ENCODE measurements around the gene FMN2.

DNA sequence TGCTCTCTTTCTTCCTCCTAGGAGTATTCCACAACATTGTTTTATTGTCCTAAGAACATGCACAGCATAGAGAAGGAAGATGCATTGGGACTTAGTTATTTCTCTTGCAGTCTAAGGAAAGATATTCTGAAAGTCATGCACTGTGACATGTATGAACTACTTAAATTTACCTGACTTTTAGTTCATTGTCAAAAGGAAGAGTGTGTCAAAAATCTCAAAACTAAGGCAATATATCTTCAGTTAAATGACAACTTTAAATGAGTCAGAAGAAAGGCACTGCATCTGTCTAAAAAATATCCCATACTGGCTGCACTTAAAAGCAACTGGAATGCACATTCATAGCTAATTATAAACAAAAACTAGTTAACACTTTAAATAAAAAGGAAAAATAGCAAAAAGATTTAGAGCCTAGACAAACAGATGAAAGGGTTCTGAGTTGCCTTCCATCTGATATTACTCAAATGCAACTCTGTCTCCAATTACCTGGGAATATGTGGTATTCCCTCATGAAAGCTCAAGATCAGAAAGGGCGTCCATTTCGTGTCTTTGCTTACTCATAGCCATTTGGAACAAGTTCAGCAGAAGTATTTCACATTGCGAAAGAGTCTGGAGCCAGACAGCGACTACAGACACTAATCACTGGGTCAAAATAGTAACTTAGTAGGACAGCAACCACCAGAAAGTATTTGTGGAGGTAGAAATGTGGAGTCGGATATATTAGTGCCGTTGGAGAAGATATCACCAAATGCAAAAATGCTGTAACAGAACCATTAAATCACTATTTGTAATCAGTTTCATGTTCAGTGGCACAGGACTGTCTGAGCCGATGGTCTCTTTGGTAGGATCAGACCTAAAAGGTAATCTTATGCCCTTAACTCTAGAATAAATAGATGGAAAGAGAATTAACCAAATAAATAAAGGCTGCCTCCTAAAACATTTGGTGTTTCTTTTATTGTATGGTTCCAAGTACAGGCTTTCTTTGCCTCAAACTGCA, 294.6 kb downstream of the FMN2 start:
- TF ChIP-seq, protein P1, sequence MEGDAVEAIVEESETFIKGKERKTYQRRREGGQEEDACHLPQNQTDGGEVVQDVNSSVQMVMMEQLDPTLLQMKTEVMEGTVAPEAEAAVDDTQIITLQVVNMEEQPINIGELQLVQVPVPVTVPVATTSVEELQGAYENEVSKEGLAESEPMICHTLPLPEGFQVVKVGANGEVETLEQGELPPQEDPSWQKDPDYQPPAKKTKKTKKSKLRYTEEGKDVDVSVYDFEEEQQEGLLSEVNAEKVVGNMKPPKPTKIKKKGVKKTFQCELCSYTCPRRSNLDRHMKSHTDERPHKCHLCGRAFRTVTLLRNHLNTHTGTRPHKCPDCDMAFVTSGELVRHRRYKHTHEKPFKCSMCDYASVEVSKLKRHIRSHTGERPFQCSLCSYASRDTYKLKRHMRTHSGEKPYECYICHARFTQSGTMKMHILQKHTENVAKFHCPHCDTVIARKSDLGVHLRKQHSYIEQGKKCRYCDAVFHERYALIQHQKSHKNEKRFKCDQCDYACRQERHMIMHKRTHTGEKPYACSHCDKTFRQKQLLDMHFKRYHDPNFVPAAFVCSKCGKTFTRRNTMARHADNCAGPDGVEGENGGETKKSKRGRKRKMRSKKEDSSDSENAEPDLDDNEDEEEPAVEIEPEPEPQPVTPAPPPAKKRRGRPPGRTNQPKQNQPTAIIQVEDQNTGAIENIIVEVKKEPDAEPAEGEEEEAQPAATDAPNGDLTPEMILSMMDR (IDR thresholded peaks at IDR 0.05): no peak
- TF ChIP-seq EP300 (IDR thresholded peaks at IDR 0.05) (peak; percentile 61 to 84; a peak in 1 of 5 replicates), ZFP36 (IDR thresholded peaks at IDR 0.05; ENCODE audit: borderline replicate concordance, partially characterized antibody) (no peak), RAD21 (conservative IDR thresholded peaks at IDR 0.05 in 1 of 2, IDR thresholded peaks at IDR 0.05 in 1 of 2) (peak; percentile 7 to 48; a peak in 3 of 5 replicates), NR3C1 (IDR thresholded peaks at IDR 0.05) (no peak)
- TF ChIP-seq, protein P2, sequence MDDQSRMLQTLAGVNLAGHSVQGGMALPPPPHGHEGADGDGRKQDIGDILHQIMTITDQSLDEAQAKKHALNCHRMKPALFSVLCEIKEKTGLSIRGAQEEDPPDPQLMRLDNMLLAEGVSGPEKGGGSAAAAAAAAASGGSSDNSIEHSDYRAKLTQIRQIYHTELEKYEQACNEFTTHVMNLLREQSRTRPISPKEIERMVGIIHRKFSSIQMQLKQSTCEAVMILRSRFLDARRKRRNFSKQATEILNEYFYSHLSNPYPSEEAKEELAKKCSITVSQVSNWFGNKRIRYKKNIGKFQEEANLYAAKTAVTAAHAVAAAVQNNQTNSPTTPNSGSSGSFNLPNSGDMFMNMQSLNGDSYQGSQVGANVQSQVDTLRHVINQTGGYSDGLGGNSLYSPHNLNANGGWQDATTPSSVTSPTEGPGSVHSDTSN (IDR thresholded peaks at IDR 0.05): peak; percentile 59; the same call in 1 of the 2 replicates
- TF ChIP-seq, protein P3, sequence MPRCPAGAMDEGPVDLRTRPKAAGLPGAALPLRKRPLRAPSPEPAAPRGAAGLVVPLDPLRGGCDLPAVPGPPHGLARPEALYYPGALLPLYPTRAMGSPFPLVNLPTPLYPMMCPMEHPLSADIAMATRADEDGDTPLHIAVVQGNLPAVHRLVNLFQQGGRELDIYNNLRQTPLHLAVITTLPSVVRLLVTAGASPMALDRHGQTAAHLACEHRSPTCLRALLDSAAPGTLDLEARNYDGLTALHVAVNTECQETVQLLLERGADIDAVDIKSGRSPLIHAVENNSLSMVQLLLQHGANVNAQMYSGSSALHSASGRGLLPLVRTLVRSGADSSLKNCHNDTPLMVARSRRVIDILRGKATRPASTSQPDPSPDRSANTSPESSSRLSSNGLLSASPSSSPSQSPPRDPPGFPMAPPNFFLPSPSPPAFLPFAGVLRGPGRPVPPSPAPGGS (IDR thresholded peaks at IDR 0.05): peak; percentile 52; the same call in 1 of the 3 replicates
